Keratinocyte (primary cell): ENCODE results near the gene SLC4A2. TPM values are rescaled to one million over a fixed set of nuclear protein-coding genes. Genes with fewer than 3 reads are reported as not detected.

Source experiments
- DNase-seq: peaks from one replicate; pipeline ENCODE4 v3.0.0-alpha.2; 2011; ENCODE audit warnings: low read depth, missing footprints, low spot score
- FAIRE-seq: peaks from 2 replicates; lab custom pipeline; 2011; peaks lifted over from hg19 to GRCh38; lab: Jason Lieb, UNC
- H2AFZ ChIP-seq: 2 replicates; pipeline ENCODE4 v1.6.0; 2012; ENCODE audit warnings: low read length, control low read depth, inconsistent platforms; ENCODE audit not compliant: control insufficient read depth
- H3K27ac ChIP-seq: 2 replicates; pipeline ENCODE4 v1.5.1; 2011; ENCODE audit warnings: low read length; ENCODE audit not compliant: control insufficient read depth, insufficient read depth
- H3K27me3 ChIP-seq: 3 replicates; pipeline ENCODE4 v1.6.0; 2011; ENCODE audit warnings: low read length; ENCODE audit not compliant: control insufficient read depth, insufficient read depth; ENCODE audit errors: extremely low read depth
- H3K36me3 ChIP-seq, 2 experiments: 2 replicates in 1 of 2; 3 replicates in 1 of 2; pipeline ENCODE4 v1.5.1; 2011; ENCODE audit warnings: low read length in 2 of 2, mild to moderate bottlenecking in 1 of 2; ENCODE audit not compliant: control insufficient read depth in 2 of 2, insufficient read depth in 2 of 2; ENCODE audit errors: extremely low read depth in 1 of 2
- H3K4me1 ChIP-seq: 3 replicates; pipeline ENCODE4 v1.5.1; 2011; ENCODE audit warnings: low read length; ENCODE audit not compliant: control insufficient read depth, insufficient read depth; ENCODE audit errors: extremely low read depth
- H3K4me2 ChIP-seq: 3 replicates; pipeline ENCODE4 v1.6.0; 2011; ENCODE audit warnings: low read depth, low read length; ENCODE audit not compliant: control insufficient read depth, insufficient read depth; ENCODE audit errors: extremely low read depth
- H3K4me3 ChIP-seq, 3 experiments: fragments of 200-600 bp in 1 of 3; sonication (generic) in 1 of 3; 2 replicates in 2 of 3; 3 replicates in 1 of 3; pipeline ENCODE4 v1.5.1; 2011 to 2016; ENCODE audit warnings: low read length in 3 of 3, mild to moderate bottlenecking in 3 of 3, control low read depth in 2 of 3, inconsistent platforms in 1 of 3, low read depth in 1 of 3, mixed read lengths in 1 of 3, mixed run types in 1 of 3, moderate library complexity in 1 of 3; ENCODE audit not compliant: control insufficient read depth in 2 of 3, insufficient read depth in 2 of 3; ENCODE audit errors: extremely low read depth in 1 of 3
- H3K79me2 ChIP-seq: 2 replicates; pipeline ENCODE4 v1.6.0; 2012; ENCODE audit warnings: low read length; ENCODE audit not compliant: control insufficient read depth, insufficient read depth
- H3K9ac ChIP-seq: 3 replicates; pipeline ENCODE4 v1.6.0; 2011; ENCODE audit warnings: low read length; ENCODE audit not compliant: control insufficient read depth, insufficient read depth; ENCODE audit errors: extremely low read depth
- H3K9me1 ChIP-seq: 3 replicates; pipeline ENCODE4 v1.6.0; 2011; ENCODE audit warnings: low read length; ENCODE audit not compliant: control insufficient read depth, insufficient read depth; ENCODE audit errors: extremely low read depth
- H3K9me3 ChIP-seq: 2 replicates; pipeline ENCODE4 v1.5.1; 2012; ENCODE audit warnings: low read depth, low read length; ENCODE audit not compliant: control insufficient read depth
- H4K20me1 ChIP-seq: 3 replicates; pipeline ENCODE4 v1.6.0; 2011; ENCODE audit warnings: low read length; ENCODE audit not compliant: control insufficient read depth, insufficient read depth; ENCODE audit errors: extremely low read depth
- CTCF ChIP-seq, 3 experiments: IDR thresholded peaks in 1 of 3; conservative IDR thresholded peaks in 1 of 3; optimal IDR thresholded peaks in 1 of 3; 2 replicates in 2 of 3; 3 replicates in 1 of 3; pipeline versions ENCODE3 to v1.5.1; 2011; ENCODE audit warnings: low read length in 3 of 3, mild to moderate bottlenecking in 3 of 3, moderate library complexity in 2 of 3, control low read depth in 1 of 3, inconsistent platforms in 1 of 3; ENCODE audit not compliant: insufficient read depth in 2 of 3; ENCODE audit errors: extremely low read depth in 1 of 3
- EZH2 ChIP-seq: IDR thresholded peaks from one replicate; pipeline ENCODE4 v1.6.1; 2012; ENCODE audit warnings: inconsistent platforms, mild to moderate bottlenecking, low read length, moderate library complexity
- dilution Hi-C: fragments of 300-500 bp; cut with MboI; formaldehyde crosslinking; loops from one replicate; pipeline ENCODE4 v1.7.0; 2020; ENCODE audit warnings: low sequenced_read_pairs; ENCODE audit not compliant: extremely low pct_ligation_motif_present
- polyA plus RNA-seq, 5 experiments: library from polyadenylated mRNA; depleted of rRNA in 3 of 5; stranded (reverse) in 3 of 5; stranded (forward) in 1 of 5; unstranded in 1 of 5; fragments of >200 nt; gene quantifications; 1 replicate in 1 of 5; 2 replicates in 3 of 5; 3 replicates in 1 of 5; pipeline versions ENCODE4 v1.2.1 to v1.2.3, GENCODE V29; 2011 to 2012; ENCODE audit warnings: missing spikeins in 2 of 5, low read depth in 1 of 5, low replicate concordance in 1 of 5

SLC4A2 gene
- polyA plus RNA-seq, 1 donor (not counting 4 experiments of a cell fraction or from before 2014, with no cell fraction given), result 33.8 TPM

- TF ChIP-seq CTCF (optimal IDR thresholded peaks at IDR 0.05 in 1 of 3, IDR thresholded peaks at IDR 0.05 in 1 of 3, conservative IDR thresholded peaks at IDR 0.05 in 1 of 3; ENCODE audit: extremely low read depth in 1 of 3, insufficient read depth in 2 of 3, low read length in 3 of 3) (no peak), EZH2 (no peak)
Measured at GRCh38 chr7:151065516-151065915, 6.1 kb downstream of the SLC4A2 start.

GRCh38 chr7:151066273-151066974 lies 7.0 kb downstream of the SLC4A2 start:
- Histone ChIP-seq H3K79me2 (peaks cover 18% of the 10 kb centered on the region), H3K4me3 (no peak overlapping the region), H2AFZ (no peak overlapping the region), H3K4me1 (peaks cover 18% of the 10 kb centered on the region), H4K20me1 (peaks cover 3% of the 10 kb centered on the region), H3K9me3 (no peaks in the 10 kb centered on the region), H3K27me3 (no peaks in the 10 kb centered on the region), H3K36me3 (peaks cover 35 to 40% of the 10 kb centered on the region in 2 experiments), H3K27ac (no peak overlapping the region), H3K9ac (no peak overlapping the region), H3K4me2 (no peak overlapping the region), H3K9me1 (peaks cover 4% of the 10 kb centered on the region)
- no peak for FAIRE-seq
- dilution Hi-C loops, result no loop called here
- DNase-seq, result no peak
- TF ChIP-seq EZH2 (no peak), CTCF (optimal IDR thresholded peaks at IDR 0.05 in 1 of 3, IDR thresholded peaks at IDR 0.05 in 1 of 3, conservative IDR thresholded peaks at IDR 0.05 in 1 of 3; ENCODE audit: extremely low read depth in 1 of 3, insufficient read depth in 2 of 3, low read length in 3 of 3) (no peak)

More at GRCh38 chr7:151065516-151065915, 6.1 kb downstream of the SLC4A2 start:
- Histone ChIP-seq H3K36me3 (peaks cover 32 to 35% of the 10 kb centered on the region in 2 experiments), H4K20me1 (peaks cover 3% of the 10 kb centered on the region), H3K9me1 (peaks cover 4% of the 10 kb centered on the region), H3K4me2 (no peak overlapping the region), H2AFZ (no peak overlapping the region), H3K4me1 (peaks cover 22% of the 10 kb centered on the region), H3K4me3 (no peak overlapping the region), H3K27ac (no peak overlapping the region), H3K79me2 (peaks cover 26% of the 10 kb centered on the region), H3K27me3 (no peaks in the 10 kb centered on the region), H3K9me3 (no peaks in the 10 kb centered on the region), H3K9ac (no peak overlapping the region)
- dilution Hi-C loops, result no loop called here
- FAIRE-seq (no peak), DNase-seq (no peak)
